WTC11 (cell line): ENCODE results near the gene NR2C2AP.

Source experiments
- CREM ChIP-seq: sonication (generic); formaldehyde crosslinking; IDR thresholded peaks from 2 replicates; pipeline ENCODE4 v1.8.1; 2022; ENCODE audit warnings: mild to moderate bottlenecking, missing genetic modification reagents, moderate library complexity
- ETV6 ChIP-seq: sonication (generic); formaldehyde crosslinking; IDR thresholded peaks from 2 replicates; pipeline ENCODE4 v1.8.1; 2022; ENCODE audit warnings: mild to moderate bottlenecking, missing genetic modification reagents
- IRF1 ChIP-seq: sonication (generic); formaldehyde crosslinking; IDR thresholded peaks from 2 replicates; pipeline ENCODE4 v1.8.0; 2023; ENCODE audit warnings: missing genetic modification reagents
- TF ChIP-seq, protein P1 (sequence below): fragments of 200-600 bp; IDR thresholded peaks from 2 replicates; pipeline ENCODE4 v1.8.0; 2022; ENCODE audit warnings: antibody characterized with exemption

DNA sequence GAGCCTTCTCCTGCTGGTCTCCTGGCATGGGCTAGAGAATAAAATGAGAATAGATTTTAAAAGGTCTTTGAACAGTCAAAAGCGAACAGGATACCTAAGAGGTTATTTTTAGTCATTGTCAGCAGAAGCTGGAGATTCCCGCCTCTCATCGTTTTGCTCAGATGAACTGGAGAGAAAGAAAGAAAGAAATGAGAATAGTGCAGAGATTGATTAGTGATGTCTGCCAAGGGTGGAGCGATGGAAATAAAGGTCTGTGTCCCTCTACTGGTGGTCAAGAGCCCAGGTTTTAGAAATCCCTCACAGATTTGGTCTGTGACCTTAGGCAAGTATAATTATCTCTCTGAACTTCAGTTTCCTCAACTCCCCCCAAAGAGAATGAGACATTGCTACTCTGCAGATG is 13.9 kb upstream of the NR2C2AP start:
- TF ChIP-seq, protein P1, sequence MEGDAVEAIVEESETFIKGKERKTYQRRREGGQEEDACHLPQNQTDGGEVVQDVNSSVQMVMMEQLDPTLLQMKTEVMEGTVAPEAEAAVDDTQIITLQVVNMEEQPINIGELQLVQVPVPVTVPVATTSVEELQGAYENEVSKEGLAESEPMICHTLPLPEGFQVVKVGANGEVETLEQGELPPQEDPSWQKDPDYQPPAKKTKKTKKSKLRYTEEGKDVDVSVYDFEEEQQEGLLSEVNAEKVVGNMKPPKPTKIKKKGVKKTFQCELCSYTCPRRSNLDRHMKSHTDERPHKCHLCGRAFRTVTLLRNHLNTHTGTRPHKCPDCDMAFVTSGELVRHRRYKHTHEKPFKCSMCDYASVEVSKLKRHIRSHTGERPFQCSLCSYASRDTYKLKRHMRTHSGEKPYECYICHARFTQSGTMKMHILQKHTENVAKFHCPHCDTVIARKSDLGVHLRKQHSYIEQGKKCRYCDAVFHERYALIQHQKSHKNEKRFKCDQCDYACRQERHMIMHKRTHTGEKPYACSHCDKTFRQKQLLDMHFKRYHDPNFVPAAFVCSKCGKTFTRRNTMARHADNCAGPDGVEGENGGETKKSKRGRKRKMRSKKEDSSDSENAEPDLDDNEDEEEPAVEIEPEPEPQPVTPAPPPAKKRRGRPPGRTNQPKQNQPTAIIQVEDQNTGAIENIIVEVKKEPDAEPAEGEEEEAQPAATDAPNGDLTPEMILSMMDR, result no peak
- TF ChIP-seq ETV6 (CRISPR knock-in tag), result no peak
- TF ChIP-seq CREM (CRISPR knock-in tag), result no peak
- no peak for TF ChIP-seq IRF1 (CRISPR knock-in tag)
